ENCODE results near the gene CMTM7.

DNA sequence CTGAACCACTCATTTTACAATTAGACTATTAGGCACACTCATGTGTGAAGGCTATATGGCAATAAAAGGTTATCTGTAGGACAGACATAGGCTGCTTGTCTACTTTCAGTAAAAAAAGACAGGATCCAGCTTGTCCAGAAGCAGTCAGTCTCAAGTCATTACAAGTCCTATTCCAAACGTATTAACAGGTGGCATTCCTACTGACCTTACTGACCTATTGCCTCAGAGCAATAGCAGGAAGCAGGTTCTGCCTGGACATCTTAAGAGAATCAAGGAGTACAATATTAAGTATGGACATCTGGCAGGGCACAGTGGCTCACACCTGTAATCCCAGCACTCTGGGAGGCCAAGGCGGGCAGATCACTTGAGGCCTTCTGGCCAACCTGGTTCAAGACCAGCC lies 104.0 kb downstream of the CMTM7 start:
- TF ChIP-seq GATA2 (IDR thresholded peaks at IDR 0.05; ENCODE audit: low read depth, low read length) = no peak
- TF ChIP-seq GATA3 (IDR thresholded peaks at IDR 0.05; ENCODE audit: low read depth, low read length) = no peak
